GM21825 (cell line): ENCODE measurements around the gene NPIPA2.
"Not testable (repeated sequence)": the region's sequence is repeated elsewhere in the genome, so short reads cannot be mapped to it uniquely, and the experiment has no call there.

Experiments
- ATAC-seq: cut with Tn5 transposase; IDR thresholded peaks from one replicate; pipeline ENCODE4 v1.9.1; 2021; ENCODE audit warnings: mild to moderate bottlenecking, moderate library complexity; ENCODE audit not compliant: unreplicated experiment

NPIPA2 gene

DNA sequence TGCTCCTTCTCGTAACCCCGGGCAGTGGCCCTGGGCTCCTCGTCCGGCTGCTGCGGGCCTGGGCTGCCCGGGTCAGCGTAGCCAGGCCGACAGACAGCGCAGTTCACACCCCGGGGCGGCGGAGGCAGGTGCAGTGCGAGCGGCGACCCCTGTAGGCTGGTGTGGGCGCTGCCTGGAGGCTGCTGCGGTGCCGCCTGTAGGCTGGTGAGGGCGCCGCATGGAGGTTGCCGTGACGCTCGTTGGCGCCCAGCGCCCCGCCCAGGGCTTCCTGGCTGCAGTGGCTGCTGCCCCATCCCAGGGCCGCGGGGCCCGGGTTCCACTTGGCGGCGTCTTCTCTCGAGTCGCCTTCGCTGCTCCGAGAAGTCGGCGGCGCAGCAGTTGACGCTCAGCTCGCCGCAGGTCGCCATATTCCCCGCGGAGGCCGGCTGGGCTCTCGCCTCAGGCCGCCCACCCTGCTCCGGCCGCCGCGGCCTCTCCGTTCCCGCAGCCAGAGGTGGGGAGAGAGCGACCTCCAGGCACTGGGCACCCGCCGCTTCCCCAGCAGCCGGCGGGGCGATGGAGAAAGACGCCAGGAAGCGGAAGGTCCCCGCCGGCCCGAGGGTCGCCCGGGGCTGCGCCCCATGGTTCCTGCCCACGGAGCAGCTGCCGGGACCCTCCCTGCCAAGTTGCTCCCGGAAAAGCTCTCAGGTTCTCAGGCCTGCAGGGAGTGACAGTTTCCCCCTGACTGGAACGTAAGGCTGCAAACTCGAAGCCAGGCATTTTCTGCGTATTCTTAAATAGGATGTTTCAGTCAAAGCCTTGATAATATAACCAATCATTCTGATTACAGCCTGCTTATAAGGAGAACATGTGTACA lies at the start of gene NPIPA2:
Gene NPIPA2, plus strand, starts transcription at position 261 of the 856 bp plus-strand sequence. CDS start 5,533 bp downstream, outside the sequence.
- ATAC-seq: peak; percentile 99

DNA sequence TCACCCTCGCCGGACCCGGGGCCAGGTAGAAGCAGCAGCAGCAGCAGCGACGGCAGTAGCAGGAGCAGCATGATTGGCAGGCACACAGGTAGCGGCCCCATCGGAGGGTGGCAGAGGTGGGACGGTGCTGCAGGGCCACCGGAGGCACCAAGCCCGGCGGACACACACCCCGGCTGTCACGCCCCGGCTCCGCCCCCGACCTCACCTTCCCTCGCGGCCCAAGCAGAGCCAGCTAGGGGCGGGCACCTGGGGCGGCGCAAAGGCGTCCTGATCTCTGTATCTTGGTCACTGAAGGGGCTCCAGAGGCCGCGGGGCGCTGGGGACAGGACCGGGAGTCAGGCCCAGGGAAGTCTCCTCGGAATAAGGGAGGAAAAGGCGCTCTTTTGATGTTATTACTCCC lies 48.2 kb upstream of the NPIPA2 start, which contains the start of gene PLA2G10:
Gene PLA2G10, minus strand, starts transcription at position 180 of the 400 bp plus-strand sequence. Its CDS starts 79 bp downstream, at position 101.
- ATAC-seq: not testable (repeated sequence)

DNA sequence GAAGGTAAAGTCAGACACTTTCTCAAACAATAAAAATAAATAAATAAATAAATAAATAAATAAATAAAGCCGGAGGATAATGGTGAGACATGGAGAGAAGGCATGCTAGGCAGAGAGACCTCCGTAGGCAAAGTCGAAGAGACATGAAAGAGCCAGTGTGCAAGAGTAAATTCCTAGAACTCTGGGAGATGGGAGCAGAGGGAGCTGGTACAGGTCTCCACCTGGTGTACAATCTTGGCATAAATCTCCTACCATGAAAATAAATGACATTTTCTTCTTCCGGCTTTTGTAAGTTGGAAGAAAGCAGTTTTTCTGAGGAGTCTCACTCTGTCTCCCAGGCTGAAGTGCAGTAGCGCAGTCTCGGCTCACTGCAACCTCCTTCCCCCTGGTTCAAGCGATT lies 40.5 kb upstream of the NPIPA2 start:
- ATAC-seq: not testable (repeated sequence)

GRCh38 chr16:14702672-14703071 lies 39.7 kb upstream of the NPIPA2 start:
- ATAC-seq: not testable (repeated sequence)

- peak; percentile 99 for ATAC-seq
Measured at GRCh38 chr16:14703156-14704011, 38.9 kb upstream of the NPIPA2 start, which contains the start of gene NPIPA3. TSS of gene NPIPA3 (plus strand) at chr16:14703411. CDS start at chr16:14708944, 5,533 bp downstream.

GRCh38 chr16:14733233-14733632 lies 9.1 kb upstream of the NPIPA2 start:
- not testable (repeated sequence) for ATAC-seq

DNA sequence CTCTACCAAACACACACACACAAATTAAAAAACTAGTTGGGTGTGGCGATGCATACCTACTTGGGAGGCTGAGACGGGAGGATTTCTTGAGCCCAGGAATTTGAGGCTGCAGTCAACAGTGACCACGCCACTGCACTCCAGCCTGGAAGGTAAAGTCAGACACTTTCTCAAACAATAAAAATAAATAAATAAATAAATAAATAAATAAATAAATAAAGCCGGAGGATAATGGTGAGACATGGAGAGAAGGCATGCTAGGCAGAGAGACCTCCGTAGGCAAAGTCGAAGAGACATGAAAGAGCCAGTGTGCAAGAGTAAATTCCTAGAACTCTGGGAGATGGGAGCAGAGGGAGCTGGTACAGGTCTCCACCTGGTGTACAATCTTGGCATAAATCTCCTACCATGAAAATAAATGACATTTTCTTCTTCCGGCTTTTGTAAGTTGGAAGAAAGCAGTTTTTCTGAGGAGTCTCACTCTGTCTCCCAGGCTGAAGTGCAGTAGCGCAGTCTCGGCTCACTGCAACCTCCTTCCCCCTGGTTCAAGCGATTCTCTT lies 1.4 kb upstream of the NPIPA2 start:
- ATAC-seq: not testable (repeated sequence)

DNA sequence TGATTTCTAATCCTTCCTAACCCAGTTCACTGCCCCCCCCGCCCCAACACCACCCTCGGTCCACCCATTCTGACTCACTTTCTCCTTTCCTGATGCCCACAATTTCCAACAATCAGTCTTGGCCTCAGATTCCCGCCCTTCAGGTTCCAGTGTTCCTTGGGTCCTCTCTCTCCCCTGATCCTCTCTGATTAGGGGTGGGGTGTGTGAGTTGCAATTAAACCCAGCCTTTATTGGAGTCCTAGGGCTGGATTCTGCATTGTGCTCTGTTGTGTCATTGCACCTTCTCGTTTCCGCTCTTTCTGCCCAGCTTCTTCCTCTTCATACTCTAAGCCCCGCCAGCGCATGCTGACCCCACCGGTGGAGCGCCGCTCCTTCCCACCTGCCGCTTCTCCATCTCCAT lies 539 bp upstream of the NPIPA2 start:
- not testable (repeated sequence) for ATAC-seq

- not testable (repeated sequence) for ATAC-seq
Measured at GRCh38 chr16:14773654-14774053, 31.3 kb downstream of the NPIPA2 start.

- not testable (repeated sequence) for ATAC-seq
Measured at GRCh38 chr16:14775624-14776023, 33.3 kb downstream of the NPIPA2 start.

DNA sequence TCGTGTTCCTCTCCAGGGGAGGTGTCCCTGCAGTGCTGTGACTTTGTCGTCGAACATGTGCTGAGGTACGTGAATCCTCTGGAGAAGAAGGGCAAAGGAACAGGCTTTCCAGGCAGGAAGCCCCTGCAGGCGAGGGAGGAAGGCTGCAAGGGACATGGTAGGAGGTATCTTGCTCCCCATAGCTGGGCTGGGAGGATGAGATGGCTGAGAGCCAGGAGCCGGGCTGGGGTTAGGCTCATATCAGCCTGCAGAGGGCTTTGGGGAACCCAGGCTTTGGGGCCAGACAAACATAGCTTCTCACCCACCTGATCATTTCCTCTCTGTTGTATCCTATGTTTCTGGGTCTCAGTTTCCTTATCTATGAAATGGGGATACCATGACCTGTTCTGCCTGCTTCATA lies 34.4 kb downstream of the NPIPA2 start:
- ATAC-seq: not testable (repeated sequence)

DNA sequence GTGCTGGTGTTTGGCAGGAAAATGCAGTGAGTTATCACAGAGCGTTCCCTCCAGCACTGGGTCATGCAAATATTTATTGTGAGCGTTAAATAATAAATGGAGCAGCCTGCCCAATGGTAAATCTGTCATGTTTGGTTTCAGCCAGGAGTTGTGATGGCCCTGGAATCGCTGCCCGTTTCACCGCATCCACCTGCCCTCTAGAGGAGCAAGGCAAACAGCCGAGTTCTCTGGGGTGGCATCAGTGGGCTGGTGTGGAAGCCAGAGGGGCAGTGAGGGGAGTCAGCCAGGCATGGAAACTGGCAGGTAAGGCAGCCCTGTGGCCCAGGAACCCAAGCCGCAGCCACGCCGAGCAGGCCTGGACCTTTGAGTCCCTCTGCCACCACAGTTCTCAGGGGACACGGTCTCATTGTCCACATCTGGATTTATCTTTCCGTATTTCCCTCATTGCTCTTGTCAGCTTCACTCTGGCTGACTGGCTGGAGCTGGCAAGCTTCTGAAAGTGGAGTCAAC lies 37.1 kb downstream of the NPIPA2 start:
- not testable (repeated sequence) for ATAC-seq

DNA sequence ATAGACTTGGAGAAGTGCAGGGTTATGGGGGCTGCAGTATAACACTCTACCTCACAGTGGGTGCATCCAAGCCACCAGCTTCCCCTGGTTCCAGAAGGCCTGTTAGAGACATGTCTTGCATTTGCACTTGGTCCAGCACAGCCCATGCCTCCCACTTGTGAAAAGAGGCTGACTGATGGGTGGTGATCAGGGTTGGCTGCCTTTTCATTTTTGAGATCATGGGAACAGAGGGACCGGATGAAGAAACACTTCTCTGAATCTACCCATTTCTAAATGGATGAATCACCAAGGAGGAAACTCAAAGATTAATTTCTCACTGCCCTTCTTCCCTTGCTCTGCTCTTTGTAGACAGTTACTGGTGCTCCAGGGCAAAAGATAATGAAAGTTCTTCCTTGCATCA lies 43.8 kb downstream of the NPIPA2 start:
- not testable (repeated sequence) for ATAC-seq

DNA sequence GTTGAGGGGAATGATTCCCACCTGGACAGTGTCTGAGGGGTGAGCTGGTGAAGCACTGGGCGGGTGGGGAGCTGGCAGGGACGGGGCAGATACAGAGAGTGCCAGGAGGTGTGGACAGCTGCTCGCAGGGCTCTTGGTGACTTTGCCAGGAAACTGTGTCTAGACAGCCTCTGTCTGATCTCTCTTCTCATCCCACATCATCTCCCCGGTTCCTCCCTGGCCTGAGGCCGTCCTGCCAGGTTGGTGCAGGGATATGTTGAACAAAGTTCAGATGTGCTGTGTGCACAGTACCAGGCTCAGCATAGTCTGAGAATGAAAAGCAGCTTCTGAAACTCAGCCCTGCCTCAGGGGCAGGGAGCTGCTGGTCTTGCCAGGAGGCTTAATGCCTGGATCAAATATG lies 47.2 kb downstream of the NPIPA2 start:
- not testable (repeated sequence) for ATAC-seq

- ATAC-seq: not testable (repeated sequence)
Measured at GRCh38 chr16:14790320-14790956, 48.1 kb downstream of the NPIPA2 start.

- not testable (repeated sequence) for ATAC-seq
Measured at GRCh38 chr16:14792914-14793313, 50.6 kb downstream of the NPIPA2 start.

- not testable (repeated sequence) for ATAC-seq
Measured at GRCh38 chr16:14797558-14797957, 55.2 kb downstream of the NPIPA2 start.

- ATAC-seq: not testable (repeated sequence)
Measured at GRCh38 chr16:14803577-14803976, 61.2 kb downstream of the NPIPA2 start.

GRCh38 chr16:14807184-14807678 lies 64.9 kb downstream of the NPIPA2 start:
- not testable (repeated sequence) for ATAC-seq

DNA sequence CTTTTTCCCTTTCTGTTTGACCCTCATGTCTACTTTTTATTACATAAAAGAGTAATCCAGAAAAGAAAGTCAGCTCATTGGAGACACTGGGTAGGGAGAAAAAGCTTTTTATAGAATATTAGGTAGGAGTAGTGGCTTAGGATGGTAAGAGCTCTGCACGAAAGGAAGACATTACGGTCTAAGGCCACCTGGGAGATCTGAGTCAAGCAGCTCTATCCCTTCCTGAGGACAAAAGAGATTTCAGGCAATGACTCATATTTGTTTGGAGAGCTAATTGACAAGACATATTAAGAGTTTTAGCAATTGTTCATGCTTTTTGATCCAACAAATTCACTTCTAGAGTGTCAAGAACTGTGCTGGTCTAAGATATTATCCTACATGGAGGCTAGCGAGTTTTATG lies 71.6 kb downstream of the NPIPA2 start:
- not testable (repeated sequence) for ATAC-seq
